HG02973 (cell line): ENCODE measurements around the gene ZNF234.
"Not testable (repeated sequence)": the region's sequence is repeated elsewhere in the genome, so short reads cannot be mapped to it uniquely, and the experiment has no call there.

Experiments used
- ATAC-seq: cut with Tn5 transposase; IDR thresholded peaks from one replicate; pipeline ENCODE4 v1.9.1; 2021; ENCODE audit warnings: moderate library complexity; ENCODE audit not compliant: unreplicated experiment

Gene ZNF234

GRCh38 chr19:44180968-44181367 lies 39.6 kb downstream of the ZNF234 start:
- no peak for ATAC-seq

GRCh38 chr19:44182145-44182544 lies 40.8 kb downstream of the ZNF234 start:
- ATAC-seq = no peak

GRCh38 chr19:44190020-44190419 lies 48.7 kb downstream of the ZNF234 start:
- ATAC-seq = no peak

GRCh38 chr19:44192127-44192526 lies 50.8 kb downstream of the ZNF234 start:
- no peak for ATAC-seq

GRCh38 chr19:44196772-44197171 lies 55.4 kb downstream of the ZNF234 start:
- ATAC-seq = no peak

- ATAC-seq = no peak
Measured at GRCh38 chr19:44202470-44202869, 61.1 kb downstream of the ZNF234 start.

GRCh38 chr19:44202974-44203373 lies 61.6 kb downstream of the ZNF234 start:
- ATAC-seq = no peak

GRCh38 chr19:44203877-44204276 lies 62.5 kb downstream of the ZNF234 start:
- ATAC-seq = not testable (repeated sequence)

- ATAC-seq = no peak
Measured at GRCh38 chr19:44204772-44205171, 63.4 kb downstream of the ZNF234 start.

GRCh38 chr19:44207126-44207803 lies 65.9 kb downstream of the ZNF234 start:
- ATAC-seq = peak; percentile 91
